ENCODE measurements around the gene INHA. TPM values are rescaled to one million over a fixed set of nuclear protein-coding genes. Genes with fewer than 3 reads are reported as not detected.

The INHA gene
- polyA plus RNA-seq, 3 donors, result 0.33 to 6.5 (median 0.56) TPM

- H3K27ac ChIP-seq (ENCODE audit: low read depth, low read length), result no peak overlapping the region
- whole genome bisulfite sequencing, 3 donors, result 73 to 81% (median 79%) methylated on average over 12 of the region's 12 CpGs
Measured at GRCh38 chr2:219553463-219553963, 18.6 kb upstream of the INHA start.

- WGBS, 3 donors, result 91 to 95% (median 92%) methylated on average over 15 of the region's 15 CpGs
- no peak overlapping the region for H3K27ac ChIP-seq (ENCODE audit: low read depth, low read length)
Measured at GRCh38 chr2:219554350-219554749, 17.8 kb upstream of the INHA start.

- no peak overlapping the region for H3K27ac ChIP-seq (ENCODE audit: low read depth, low read length)
- WGBS, 3 donors, result 93 to 99% (median 97%) methylated on average over 16 to 20 of the region's 20 CpGs
Measured at GRCh38 chr2:219555956-219556355, 16.2 kb upstream of the INHA start.

- WGBS, 3 donors, result 93 to 98% (median 94%) methylated on average over 18 to 19 of the region's 19 CpGs
- H3K27ac ChIP-seq (ENCODE audit: low read depth, low read length), result no peak overlapping the region
Measured at GRCh38 chr2:219556413-219556812, 15.7 kb upstream of the INHA start.

GRCh38 chr2:219557320-219557719 is 14.8 kb upstream of the INHA start:
- WGBS, 3 donors, result 91 to 96% (median 92%) methylated on average over 21 of the region's 21 CpGs
- no peak overlapping the region for H3K27ac ChIP-seq (ENCODE audit: low read depth, low read length)

- H3K27ac ChIP-seq (ENCODE audit: low read depth, low read length), result no peak overlapping the region
- 85 to 94% (median 93%) methylated on average over 22 to 25 of the region's 25 CpGs for WGBS, 3 donors
Measured at GRCh38 chr2:219557791-219558785, 14.0 kb upstream of the INHA start.

GRCh38 chr2:219559156-219559915 is 12.8 kb upstream of the INHA start:
- 85 to 91% (median 90%) methylated on average over 19 to 20 of the region's 20 CpGs for WGBS, 3 donors
- H3K27ac ChIP-seq (ENCODE audit: low read depth, low read length), result no peak overlapping the region

GRCh38 chr2:219560037-219560892 is 11.8 kb upstream of the INHA start:
- H3K27ac ChIP-seq (ENCODE audit: low read depth, low read length), result no peak overlapping the region
- WGBS, 3 donors, result 28 to 33% (median 30%) methylated on average over 8 of the region's 8 CpGs

GRCh38 chr2:219560893-219561178 is 11.3 kb upstream of the INHA start:
- no peak overlapping the region for H3K27ac ChIP-seq (ENCODE audit: low read depth, low read length)
- WGBS, 3 donors, result 85 to 89% (median 88%) methylated on average over 3 of the region's 3 CpGs

- WGBS, 3 donors, result 79 to 85% (median 80%) methylated on average over 24 of the region's 24 CpGs
- H3K27ac ChIP-seq (ENCODE audit: low read depth, low read length), result no peak overlapping the region
Measured at GRCh38 chr2:219561179-219562048, 10.7 kb upstream of the INHA start.

GRCh38 chr2:219562049-219563020 is 9.8 kb upstream of the INHA start:
- 78 to 88% (median 83%) methylated on average over 35 of the region's 35 CpGs for WGBS, 3 donors
- no peak overlapping the region for H3K27ac ChIP-seq (ENCODE audit: low read depth, low read length)

GRCh38 chr2:219563271-219563928 is 8.7 kb upstream of the INHA start:
- 93% methylated on average over 20 of the region's 20 CpGs for WGBS, 3 donors
- no peak overlapping the region for H3K27ac ChIP-seq (ENCODE audit: low read depth, low read length)

- WGBS, 3 donors, result 85 to 89% (median 87%) methylated on average over 21 of the region's 21 CpGs
Measured at GRCh38 chr2:219565130-219566080, 6.7 kb upstream of the INHA start.

GRCh38 chr2:219566640-219567039 is 5.5 kb upstream of the INHA start:
- 87 to 92% (median 89%) methylated on average over 11 of the region's 11 CpGs for WGBS, 3 donors
- no peak overlapping the region for H3K27ac ChIP-seq (ENCODE audit: low read depth, low read length)

More at GRCh38 chr2:219565130-219566080, 6.7 kb upstream of the INHA start:
- H3K27ac ChIP-seq (ENCODE audit: low read depth, low read length), result no peak overlapping the region

GRCh38 chr2:219567131-219567530 is 5.0 kb upstream of the INHA start:
- no peak overlapping the region for H3K27ac ChIP-seq (ENCODE audit: low read depth, low read length)
- 93 to 96% (median 96%) methylated on average over 18 of the region's 18 CpGs for WGBS, 3 donors
